Karpas-422 (cell line): Measurements from ENCODE around the gene GPC1. TPM values are rescaled to one million over a fixed set of nuclear protein-coding genes. Genes with fewer than 3 reads are reported as not detected.

Experiments used
- DNase-seq: peaks from one replicate; pipeline ENCODE4 v3.0.0-alpha.2; 2015
- H2AFZ ChIP-seq: fragments of 200-600 bp; sonication (generic); 2 replicates; pipeline ENCODE4 v1.6.1; 2014; ENCODE audit warnings: antibody characterized with exemption, low read length, mixed read lengths
- H3K27ac ChIP-seq: fragments of 200-600 bp; sonication (generic); 2 replicates; pipeline ENCODE4 v1.5.1; 2014; ENCODE audit warnings: mild to moderate bottlenecking, low read length, moderate library complexity
- H3K27me3 ChIP-seq: fragments of 200-600 bp; sonication (generic); 2 replicates; pipeline ENCODE4 v1.6.1; 2014; ENCODE audit warnings: low read length, mixed read lengths
- H3K36me3 ChIP-seq: fragments of 200-600 bp; sonication (generic); 2 replicates; pipeline ENCODE4 v1.6.1; 2014; ENCODE audit warnings: low read length, mixed read lengths; ENCODE audit not compliant: insufficient read depth
- H3K4me1 ChIP-seq: fragments of 200-600 bp; sonication (generic); 2 replicates; pipeline ENCODE4 v1.6.1; 2014; ENCODE audit warnings: mild to moderate bottlenecking, low read length, mixed read lengths
- H3K4me2 ChIP-seq: fragments of 200-600 bp; sonication (generic); 2 replicates; pipeline ENCODE4 v1.6.1; 2014; ENCODE audit warnings: low read length, low read depth, mild to moderate bottlenecking; ENCODE audit not compliant: poor library complexity, severe bottlenecking
- H3K4me3 ChIP-seq: fragments of 200-600 bp; sonication (generic); 2 replicates; pipeline ENCODE4 v1.5.1; 2014; ENCODE audit warnings: mild to moderate bottlenecking, antibody characterized with exemption, low read length, mixed read lengths
- H3K79me2 ChIP-seq: fragments of 200-600 bp; sonication (generic); 2 replicates; pipeline ENCODE4 v1.6.1; 2014; ENCODE audit warnings: mild to moderate bottlenecking, low read length, mixed read lengths
- H3K9ac ChIP-seq: fragments of 200-600 bp; sonication (generic); 2 replicates; pipeline ENCODE4 v1.6.0; 2014; ENCODE audit warnings: low read length
- H3K9me2 ChIP-seq: fragments of 200-600 bp; sonication (generic), shearing (Covaris generic); replicated peaks from 2 replicates; pipeline ENCODE4 v1.6.0; 2014; ENCODE audit warnings: mild to moderate bottlenecking, low read length, moderate library complexity; ENCODE audit not compliant: insufficient read depth
- H3K9me3 ChIP-seq: fragments of 300-700, 200-600 bp; sonication (generic); 2 replicates; pipeline ENCODE4 v1.6.1; 2014; ENCODE audit warnings: low read length, mixed read lengths
- H4K20me1 ChIP-seq: fragments of 200-600 bp; sonication (generic); 2 replicates; pipeline ENCODE4 v1.6.1; 2014; ENCODE audit warnings: mild to moderate bottlenecking, antibody characterized with exemption, low read length, low read depth; ENCODE audit not compliant: insufficient read depth
- total RNA-seq: library from RNA; depleted of rRNA; stranded (reverse); fragments of >200 nt; shearing (Covaris generic); gene quantifications from 2 replicates; pipeline ENCODE4 v1.2.3, GENCODE V29; 2014; ENCODE audit warnings: low replicate concordance

Gene GPC1
- total RNA-seq, 1 experiment from 2014 or later = 0.60 TPM

DNA sequence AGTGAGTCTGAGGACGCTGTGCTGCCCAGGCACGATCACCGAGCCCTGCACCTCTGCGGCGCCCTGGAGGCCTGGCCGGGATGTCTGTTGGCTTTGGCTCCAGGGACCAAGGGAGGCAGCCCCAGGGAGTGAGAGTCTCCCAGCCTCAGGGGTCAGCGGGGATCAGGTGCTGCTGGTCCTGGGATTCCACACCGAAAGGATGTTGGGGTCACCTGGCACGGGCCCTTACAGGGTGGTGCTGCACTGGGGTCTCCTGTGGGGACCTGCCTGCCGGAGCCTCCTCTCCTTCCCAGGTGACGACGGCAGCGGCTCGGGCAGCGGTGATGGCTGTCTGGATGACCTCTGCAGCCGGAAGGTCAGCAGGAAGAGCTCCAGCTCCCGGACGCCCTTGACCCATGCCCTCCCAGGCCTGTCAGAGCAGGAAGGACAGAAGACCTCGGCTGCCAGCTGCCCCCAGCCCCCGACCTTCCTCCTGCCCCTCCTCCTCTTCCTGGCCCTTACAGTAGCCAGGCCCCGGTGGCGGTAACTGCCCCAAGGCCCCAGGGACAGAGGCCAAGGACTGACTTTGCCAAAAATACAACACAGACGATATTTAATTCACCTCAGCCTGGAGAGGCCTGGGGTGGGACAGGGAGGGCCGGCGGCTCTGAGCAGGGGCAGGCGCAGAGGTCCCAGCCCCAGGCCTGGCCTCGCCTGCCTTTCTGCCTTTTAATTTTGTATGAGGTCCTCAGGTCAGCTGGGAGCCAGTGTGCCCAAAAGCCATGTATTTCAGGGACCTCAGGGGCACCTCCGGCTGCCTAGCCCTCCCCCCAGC lies 30.5 kb downstream of the GPC1 start:
- no peak for DNase-seq
- no peak overlapping the region for H2AFZ ChIP-seq
- no peak overlapping the region for H3K4me2 ChIP-seq
- H3K4me3 ChIP-seq = no peak overlapping the region
- no peaks in the 10 kb centered on the region for H3K9me3 ChIP-seq
- H3K27me3 ChIP-seq = no peaks in the 10 kb centered on the region
- no peaks in the 10 kb centered on the region for H4K20me1 ChIP-seq
- no peak overlapping the region for H3K9ac ChIP-seq
- H3K27ac ChIP-seq = no peak overlapping the region
- H3K79me2 ChIP-seq = no peaks in the 10 kb centered on the region
- no peaks in the 10 kb centered on the region for H3K36me3 ChIP-seq
- H3K9me2 ChIP-seq = no peaks in the 10 kb centered on the region
- no peaks in the 10 kb centered on the region for H3K4me1 ChIP-seq

DNA sequence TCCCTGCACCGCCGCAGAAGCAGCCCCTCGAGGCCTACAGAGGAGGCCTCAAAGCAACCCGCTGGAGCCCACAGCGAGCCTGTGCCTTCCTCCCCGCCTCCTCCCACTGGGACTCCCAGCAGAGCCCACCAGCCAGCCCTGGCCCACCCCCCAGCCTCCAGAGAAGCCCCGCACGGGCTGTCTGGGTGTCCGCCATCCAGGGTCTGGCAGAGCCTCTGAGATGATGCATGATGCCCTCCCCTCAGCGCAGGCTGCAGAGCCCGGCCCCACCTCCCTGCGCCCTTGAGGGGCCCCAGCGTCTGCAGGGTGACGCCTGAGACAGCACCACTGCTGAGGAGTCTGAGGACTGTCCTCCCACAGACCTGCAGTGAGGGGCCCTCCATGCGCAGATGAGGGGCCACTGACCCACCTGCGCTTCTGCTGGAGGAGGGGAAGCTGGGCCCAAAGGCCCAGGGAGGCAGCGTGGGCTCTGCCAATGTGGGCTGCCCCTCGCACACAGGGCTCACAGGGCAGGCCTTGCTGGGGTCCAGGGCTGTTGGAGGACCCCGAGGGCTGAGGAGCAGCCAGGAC lies 31.2 kb downstream of the GPC1 start:
- no peak for DNase-seq
- Histone ChIP-seq H3K4me3 (no peak overlapping the region), H3K9me2 (no peaks in the 10 kb centered on the region), H3K79me2 (no peaks in the 10 kb centered on the region), H3K27ac (no peak overlapping the region), H3K9ac (no peak overlapping the region), H3K4me2 (no peak overlapping the region), H3K36me3 (no peaks in the 10 kb centered on the region), H3K4me1 (no peaks in the 10 kb centered on the region), H2AFZ (no peak overlapping the region), H3K9me3 (no peaks in the 10 kb centered on the region), H4K20me1 (no peaks in the 10 kb centered on the region), H3K27me3 (no peaks in the 10 kb centered on the region)

DNA sequence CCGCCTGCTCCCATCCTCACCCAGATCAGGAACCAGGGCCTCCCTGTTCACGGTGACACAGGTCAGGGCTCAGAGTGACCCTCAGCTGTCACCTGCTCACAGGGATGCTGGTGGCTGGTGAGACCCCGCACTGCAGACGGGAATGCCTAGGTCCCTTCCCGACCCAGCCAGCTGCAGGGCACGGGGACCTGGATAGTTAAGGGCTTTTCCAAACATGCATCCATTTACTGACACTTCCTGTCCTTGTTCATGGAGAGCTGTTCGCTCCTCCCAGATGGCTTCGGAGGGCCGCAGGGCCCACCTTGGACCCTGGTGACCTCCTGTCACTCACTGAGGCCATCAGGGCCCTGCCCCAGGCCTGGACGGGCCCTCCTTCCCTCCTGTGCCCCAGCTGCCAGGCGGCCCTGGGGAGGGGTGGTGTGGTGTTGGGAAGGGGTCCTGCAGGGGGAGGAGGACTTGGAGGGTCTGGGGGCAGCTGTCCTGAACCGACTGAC lies 31.7 kb downstream of the GPC1 start:
- no peaks in the 10 kb centered on the region for H3K9me3 ChIP-seq
- H3K36me3 ChIP-seq = no peaks in the 10 kb centered on the region
- no peaks in the 10 kb centered on the region for H3K9me2 ChIP-seq
- DNase-seq = no peak
- no peak overlapping the region for H2AFZ ChIP-seq
- no peak overlapping the region for H3K4me3 ChIP-seq
- no peak overlapping the region for H3K27ac ChIP-seq
- no peak overlapping the region for H3K9ac ChIP-seq
- no peaks in the 10 kb centered on the region for H3K27me3 ChIP-seq
- no peaks in the 10 kb centered on the region for H4K20me1 ChIP-seq
- no peak overlapping the region for H3K4me2 ChIP-seq
- no peaks in the 10 kb centered on the region for H3K4me1 ChIP-seq
- H3K79me2 ChIP-seq = no peaks in the 10 kb centered on the region

DNA sequence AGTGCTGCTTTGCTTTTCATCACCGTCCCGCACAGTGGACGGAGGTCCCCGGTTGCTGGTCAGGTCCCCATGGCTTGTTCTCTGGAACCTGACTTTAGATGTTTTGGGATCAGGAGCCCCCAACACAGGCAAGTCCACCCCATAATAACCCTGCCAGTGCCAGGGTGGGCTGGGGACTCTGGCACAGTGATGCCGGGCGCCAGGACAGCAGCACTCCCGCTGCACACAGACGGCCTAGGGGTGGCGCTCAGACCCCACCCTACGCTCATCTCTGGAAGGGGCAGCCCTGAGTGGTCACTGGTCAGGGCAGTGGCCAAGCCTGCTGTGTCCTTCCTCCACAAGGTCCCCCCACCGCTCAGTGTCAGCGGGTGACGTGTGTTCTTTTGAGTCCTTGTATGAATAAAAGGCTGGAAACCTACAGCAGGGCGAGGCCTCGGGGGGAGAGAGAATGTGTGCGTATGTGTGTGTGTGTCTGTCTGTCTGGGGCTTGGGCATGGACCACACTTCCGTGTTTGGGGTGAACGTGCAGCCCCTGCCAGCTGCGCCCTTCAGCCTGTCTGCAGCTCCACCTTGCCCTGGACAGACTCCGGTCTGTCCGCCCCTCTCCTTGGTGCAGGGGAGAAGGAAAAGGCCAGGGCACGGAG lies 32.3 kb downstream of the GPC1 start:
- H3K36me3 ChIP-seq = peaks cover 4% of the 10 kb centered on the region; the same call in 1 of the 2 replicates
- no peak for DNase-seq
- no peak overlapping the region for H3K4me2 ChIP-seq
- H3K79me2 ChIP-seq = no peaks in the 10 kb centered on the region
- H4K20me1 ChIP-seq = no peaks in the 10 kb centered on the region
- H3K9me3 ChIP-seq = no peaks in the 10 kb centered on the region
- H3K9ac ChIP-seq = no peak overlapping the region
- no peak overlapping the region for H2AFZ ChIP-seq
- H3K9me2 ChIP-seq = no peaks in the 10 kb centered on the region
- H3K27ac ChIP-seq = no peak overlapping the region
- no peaks in the 10 kb centered on the region for H3K27me3 ChIP-seq
- H3K4me1 ChIP-seq = no peaks in the 10 kb centered on the region
- H3K4me3 ChIP-seq = no peak overlapping the region

DNA sequence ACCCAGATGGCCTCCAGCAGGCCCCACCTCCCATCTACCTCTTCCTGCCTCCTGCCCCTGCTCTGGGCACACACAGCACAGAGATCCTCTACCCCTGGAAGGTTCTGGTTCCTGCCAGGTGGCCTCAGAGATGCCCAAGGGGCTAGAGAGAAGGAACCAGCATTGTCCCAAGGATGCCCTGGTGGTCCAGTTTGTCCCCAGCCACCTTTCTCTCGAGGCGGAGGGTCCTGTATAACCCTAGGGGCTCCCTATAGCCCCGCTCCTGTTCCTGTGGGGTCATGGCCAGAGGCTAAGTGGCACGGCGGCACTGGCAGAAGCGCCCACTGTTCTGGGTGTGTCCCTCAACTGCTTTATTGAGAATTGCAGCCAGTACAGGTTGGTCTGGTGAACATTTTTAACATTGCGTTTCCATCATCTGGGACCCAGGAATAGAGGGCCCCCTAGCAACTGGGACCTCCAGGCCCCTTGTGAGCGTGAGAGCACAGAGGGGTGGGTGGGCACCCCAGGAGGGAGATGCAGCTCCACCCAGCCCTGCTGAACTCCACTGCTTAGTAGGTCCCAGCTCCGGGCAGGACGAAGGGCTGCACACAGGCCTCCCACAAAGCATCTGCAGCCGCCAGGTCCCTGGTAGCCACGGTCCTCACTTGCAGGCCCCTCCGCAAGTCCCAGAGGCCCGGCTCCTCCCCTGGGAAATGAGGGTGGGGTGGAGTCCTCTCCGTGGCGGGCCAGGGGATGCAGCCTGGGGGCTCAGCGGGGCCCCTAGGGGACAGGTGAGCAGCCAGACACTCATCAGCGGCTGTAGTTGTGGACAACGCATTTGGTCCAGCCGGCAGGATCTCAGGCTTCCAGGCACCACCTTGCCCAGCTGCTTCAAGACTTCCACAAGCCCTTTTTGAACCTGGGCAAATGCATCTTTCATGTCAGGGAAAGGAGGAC lies 33.1 kb downstream of the GPC1 start:
- H3K27ac ChIP-seq = no peak overlapping the region
- H3K4me2 ChIP-seq = no peak overlapping the region
- no peak overlapping the region for H2AFZ ChIP-seq
- no peaks in the 10 kb centered on the region for H3K4me1 ChIP-seq
- DNase-seq = no peak
- H3K9ac ChIP-seq = no peak overlapping the region
- H3K36me3 ChIP-seq = peaks cover 7% of the 10 kb centered on the region
- no peak overlapping the region for H3K4me3 ChIP-seq
- H3K27me3 ChIP-seq = no peaks in the 10 kb centered on the region
- no peaks in the 10 kb centered on the region for H3K79me2 ChIP-seq
- no peaks in the 10 kb centered on the region for H3K9me2 ChIP-seq
- no peaks in the 10 kb centered on the region for H4K20me1 ChIP-seq
- no peaks in the 10 kb centered on the region for H3K9me3 ChIP-seq

DNA sequence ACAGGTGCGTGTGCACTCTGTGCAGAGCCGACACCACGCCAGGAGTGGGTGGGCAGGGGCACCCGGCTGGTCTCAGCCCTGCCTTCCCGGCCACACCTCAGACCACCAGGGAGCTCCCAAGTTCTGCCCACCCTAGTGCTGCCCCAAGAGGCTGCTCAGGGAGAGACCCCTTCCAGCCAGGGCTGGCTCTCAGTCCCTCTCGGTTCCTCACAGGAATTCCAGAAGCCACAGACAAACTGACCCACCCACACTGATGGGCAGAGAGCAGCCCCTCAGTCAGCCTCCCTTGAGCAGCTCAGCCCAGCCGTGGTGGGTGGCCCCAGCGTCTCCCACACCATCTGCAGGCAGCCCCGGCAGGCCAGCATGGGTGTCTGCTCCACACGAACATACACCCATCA lies 33.8 kb downstream of the GPC1 start:
- peaks cover 10% of the 10 kb centered on the region for H3K36me3 ChIP-seq
- H3K4me2 ChIP-seq = no peak overlapping the region
- no peaks in the 10 kb centered on the region for H4K20me1 ChIP-seq
- H3K27me3 ChIP-seq = no peaks in the 10 kb centered on the region
- no peaks in the 10 kb centered on the region for H3K9me2 ChIP-seq
- H3K4me1 ChIP-seq = no peaks in the 10 kb centered on the region
- H3K79me2 ChIP-seq = no peaks in the 10 kb centered on the region
- no peak for DNase-seq
- H3K9me3 ChIP-seq = no peaks in the 10 kb centered on the region
- no peak overlapping the region for H3K4me3 ChIP-seq
- H3K27ac ChIP-seq = no peak overlapping the region
- H3K9ac ChIP-seq = no peak overlapping the region
- no peak overlapping the region for H2AFZ ChIP-seq

DNA sequence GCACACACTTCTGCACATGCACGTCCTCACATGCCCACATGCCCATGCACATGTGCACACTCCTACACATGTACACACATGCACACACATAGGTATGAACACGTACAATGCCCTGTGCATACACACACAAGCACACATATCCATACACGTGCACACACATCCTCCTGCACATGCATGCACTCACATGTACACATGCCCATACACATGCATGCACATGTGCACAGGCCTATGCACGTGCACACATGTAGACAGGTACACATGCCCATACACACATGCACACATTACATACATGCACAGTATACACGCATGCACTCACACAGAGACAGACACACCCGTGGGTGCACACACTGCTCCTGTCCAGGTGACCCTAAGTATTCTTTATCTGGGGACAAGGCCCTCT lies 34.3 kb downstream of the GPC1 start:
- no peaks in the 10 kb centered on the region for H3K4me1 ChIP-seq
- no peak overlapping the region for H3K4me3 ChIP-seq
- H3K9me2 ChIP-seq = no peaks in the 10 kb centered on the region
- H2AFZ ChIP-seq = no peak overlapping the region
- no peak for DNase-seq
- H3K79me2 ChIP-seq = no peaks in the 10 kb centered on the region
- H3K27ac ChIP-seq = no peak overlapping the region
- H3K36me3 ChIP-seq = peaks cover 13% of the 10 kb centered on the region
- no peaks in the 10 kb centered on the region for H3K27me3 ChIP-seq
- H3K4me2 ChIP-seq = no peak overlapping the region
- H3K9me3 ChIP-seq = 0 out of 2 replicates have a peak, but pooled peaks cover 3% of the 10 kb centered on the region
- no peaks in the 10 kb centered on the region for H4K20me1 ChIP-seq
- H3K9ac ChIP-seq = no peak overlapping the region
